PC-3 (cell line): ENCODE data around the gene ADRA2A. TPM values are rescaled to one million over a fixed set of nuclear protein-coding genes. Genes with fewer than 3 reads are reported as not detected.

Source experiments
- ATAC-seq: fragments of 200-7000 bp; cut with Tn5 transposase; 2 replicates; pipeline ENCODE4 v1.9.1; 2020; ENCODE audit warnings: mild to moderate bottlenecking, moderate library complexity
- BruUV-seq: library from RNA; stranded (reverse); fragments of 400-500 nt; replicated peaks from 2 replicates; lab custom pipeline; 2021; lab: Mats Ljungman, UMichigan
- CTCF ChIA-PET: fragments of 300-600 bp; sonication (Branson Sonifier 250); formaldehyde crosslinking; loops from one replicate; lab custom pipeline; 2022; ENCODE audit warnings: antibody characterized with exemption; lab: Charles Lee
- POLR2A ChIA-PET: fragments of 300-600 bp; sonication (Branson Sonifier 250); formaldehyde crosslinking; loops from one replicate; lab custom pipeline; 2022; ENCODE audit warnings: antibody characterized with exemption; ENCODE audit not compliant: unreplicated experiment; lab: Charles Lee
- DNase-seq: peaks from one replicate; pipeline ENCODE4 v3.0.0-alpha.2; 2015
- H2AFZ ChIP-seq: fragments of 300-600 bp; sonication (generic); 2 replicates; pipeline ENCODE4 v1.6.0; 2016; ENCODE audit warnings: antibody characterized with exemption, low read length
- H3F3A ChIP-seq: fragments of 300-600 bp; sonication (generic); one replicate; pipeline ENCODE4 v1.6.0; 2017; ENCODE audit warnings: antibody characterized with exemption, low read length, control low read depth, mild to moderate bottlenecking; ENCODE audit not compliant: unreplicated experiment
- H3K27ac ChIP-seq: fragments of 300-600 bp; sonication (generic); 2 replicates; pipeline ENCODE4 v1.5.1; 2016; ENCODE audit warnings: mild to moderate bottlenecking, low read length
- H3K27me3 ChIP-seq: fragments of 300-600 bp; sonication (generic); 2 replicates; pipeline ENCODE4 v1.6.1; 2016; ENCODE audit warnings: low read length, mixed read lengths
- H3K36me3 ChIP-seq: fragments of 300-600 bp; sonication (generic); 2 replicates; pipeline ENCODE4 v1.6.1; 2016; ENCODE audit warnings: low read depth, mixed run types, low read length, mixed read lengths
- H3K4me1 ChIP-seq: fragments of 300-600 bp; sonication (generic); 2 replicates; pipeline ENCODE4 v1.5.1; 2016; ENCODE audit warnings: low read length; ENCODE audit not compliant: insufficient read depth
- H3K4me2 ChIP-seq: fragments of 300-600 bp; sonication (generic); 2 replicates; pipeline ENCODE4 v1.6.0; 2016; ENCODE audit warnings: low read length
- H3K4me3 ChIP-seq: fragments of 300-600 bp; sonication (generic); 2 replicates; pipeline ENCODE4 v1.5.1; 2016; ENCODE audit warnings: mild to moderate bottlenecking, low read length, mixed read lengths
- H3K79me2 ChIP-seq: fragments of 300-600 bp; sonication (generic); 2 replicates; pipeline ENCODE4 v1.6.1; 2017; ENCODE audit warnings: low read length, mixed read lengths
- H3K9ac ChIP-seq: fragments of 300-600 bp; sonication (generic); 2 replicates; pipeline ENCODE4 v1.6.0; 2016; ENCODE audit warnings: mild to moderate bottlenecking, low read length
- H3K9me2 ChIP-seq: fragments of 300-600 bp; sonication (generic); replicated peaks from 2 replicates; pipeline ENCODE4 v1.6.1; 2016; ENCODE audit warnings: mixed run types, low read length, mixed read lengths
- H3K9me3 ChIP-seq: fragments of 300-600 bp; sonication (generic); 2 replicates; pipeline ENCODE4 v1.6.1; 2016; ENCODE audit warnings: low read length, mixed read lengths
- H4K20me1 ChIP-seq: fragments of 300-600 bp; sonication (generic); 2 replicates; pipeline ENCODE4 v1.6.1; 2016; ENCODE audit warnings: low read length, mixed read lengths
- CTCF ChIP-seq: fragments of 300-600 bp; sonication (generic); conservative IDR thresholded peaks from 2 replicates; pipeline ENCODE4 v1.5.1; 2017; ENCODE audit warnings: antibody characterized with exemption, low read depth, mild to moderate bottlenecking, low read length
- EZH2 ChIP-seq: fragments of 300-600 bp; sonication (generic); IDR thresholded peaks from one replicate; pipeline ENCODE4 v1.6.1; 2017; ENCODE audit warnings: antibody characterized with exemption, mild to moderate bottlenecking, low read length; ENCODE audit not compliant: unreplicated experiment
- EZH2phosphoT487 ChIP-seq: fragments of 300-600 bp; sonication (generic); IDR thresholded peaks from 2 replicates; pipeline ENCODE4 v1.6.1; 2018; ENCODE audit warnings: mild to moderate bottlenecking, antibody characterized with exemption, low read length, borderline replicate concordance
- intact Hi-C: fragments of 100-400 bp; cut with micrococcal nuclease; formaldehyde crosslinking; loops from 2 replicates; pipeline ENCODE4 v1.9.0; 2023
- total RNA-seq: library from RNA; depleted of rRNA; stranded (reverse); fragments of >200 nt; gene quantifications from 2 replicates; pipeline ENCODE4 v1.2.3, GENCODE V29; 2014

ADRA2A gene
- total RNA-seq, 1 experiment from 2014 or later: not detected

- Histone ChIP-seq H2AFZ (no peak overlapping the region), H3K36me3 (no peaks in the 10 kb centered on the region), H3K9ac (no peak overlapping the region), H3K4me2 (no peak overlapping the region), H3K9me2 (no peaks in the 10 kb centered on the region), H3K4me1 (peaks cover 5% of the 10 kb centered on the region), H3F3A (no peaks in the 10 kb centered on the region), H3K9me3 (no peaks in the 10 kb centered on the region), H3K79me2 (no peaks in the 10 kb centered on the region), H3K27ac (no peak overlapping the region), H3K27me3 (peaks cover 27% of the 10 kb centered on the region), H3K4me3 (no peak overlapping the region), H4K20me1 (no peaks in the 10 kb centered on the region)
- no peak for TF ChIP-seq CTCF
- no peak for TF ChIP-seq EZH2
- no peak for TF ChIP-seq EZH2phosphoT487
- no peak for DNase-seq
- POLR2A ChIA-PET: no interaction called here
- no peak for ATAC-seq
- intact Hi-C loops: no loop called here
- CTCF ChIA-PET: no interaction called here
- BruUV-seq: no TSS peak
Measured at GRCh38 chr10:111072232-111072631, 4.6 kb upstream of the ADRA2A start.

- POLR2A ChIA-PET: no interaction called here
- no peaks in the 10 kb centered on the region for H3K79me2 ChIP-seq
- peak overlapping the region; percentile 68 for H3K4me3 ChIP-seq
- no peaks in the 10 kb centered on the region for H3K36me3 ChIP-seq
- intact Hi-C loops: loop anchor here (5.0 kb wide), 1 partner anchor 247 kb away; no protein-coding TSS in a partner anchor
- no peaks in the 10 kb centered on the region for H3F3A ChIP-seq
- DNase-seq (no peak), ATAC-seq (no peak)
- CTCF ChIA-PET: no interaction called here
- peaks cover 5% of the 10 kb centered on the region for H3K4me1 ChIP-seq
- no TSS peak for BruUV-seq
- H3K9ac ChIP-seq: no peak overlapping the region
- peak overlapping the region; percentile 96 for H3K4me2 ChIP-seq
- no peak overlapping the region for H3K27ac ChIP-seq
- peaks cover 34% of the 10 kb centered on the region for H3K27me3 ChIP-seq
- no peak for TF ChIP-seq CTCF
- TF ChIP-seq EZH2phosphoT487: no peak
- no peak for TF ChIP-seq EZH2
- no peaks in the 10 kb centered on the region for H4K20me1 ChIP-seq
- H3K9me3 ChIP-seq: no peaks in the 10 kb centered on the region
- no peaks in the 10 kb centered on the region for H3K9me2 ChIP-seq
- H2AFZ ChIP-seq: peak overlapping the region; percentile 85; the same call in 1 of the 2 replicates
Measured at GRCh38 chr10:111075577-111076185, 1.1 kb upstream of the ADRA2A start.

GRCh38 chr10:111076191-111076681, 593 bp upstream of the ADRA2A start:
- H3K4me2 ChIP-seq: peak overlapping the region; percentile 96
- no peaks in the 10 kb centered on the region for H3K79me2 ChIP-seq
- H3K9me3 ChIP-seq: no peaks in the 10 kb centered on the region
- no peaks in the 10 kb centered on the region for H3K9me2 ChIP-seq
- peak overlapping the region; percentile 85 for H2AFZ ChIP-seq
- ChIA-PET POLR2A (no interaction called here), CTCF (no interaction called here)
- TF ChIP-seq EZH2phosphoT487: no peak
- TF ChIP-seq EZH2: no peak
- TF ChIP-seq CTCF: peak; percentile 76
- intact Hi-C loops: loop anchor here (5.0 kb wide), 1 partner anchor 246 kb away; no protein-coding TSS in a partner anchor
- H4K20me1 ChIP-seq: no peaks in the 10 kb centered on the region
- ATAC-seq (peak; percentile 70), DNase-seq (peak; percentile 44)
- no peaks in the 10 kb centered on the region for H3K36me3 ChIP-seq
- H3K27ac ChIP-seq: no peak overlapping the region
- H3K9ac ChIP-seq: no peak overlapping the region
- peak overlapping the region; percentile 68 for H3K4me3 ChIP-seq
- H3F3A ChIP-seq: no peaks in the 10 kb centered on the region
- peaks cover 5% of the 10 kb centered on the region for H3K4me1 ChIP-seq
- BruUV-seq: no TSS peak
- H3K27me3 ChIP-seq: peaks cover 34% of the 10 kb centered on the region
